Measurements from ENCODE around the gene SLC35C1. TPM values are rescaled to one million over a fixed set of nuclear protein-coding genes. Genes with fewer than 3 reads are reported as not detected.

Gene SLC35C1
- total RNA-seq, 4 donors from 2014 or later = under 0.01 to 12.7 (median 5.2) TPM

- Histone ChIP-seq H3K27ac (peak overlapping the region; percentile 83 to 88), H3K9me3 (no peaks in the 10 kb centered on the region), H3K4me3 (no peak overlapping the region), H3K27me3 (no peaks in the 10 kb centered on the region), H3K36me3 (no peaks in the 10 kb centered on the region), H3K4me1 (peaks cover 38 to 43% of the 10 kb centered on the region in 2 donors)
- no peak for TF ChIP-seq POLR2A (IDR thresholded peaks at IDR 0.05)
- TF ChIP-seq, protein P1, sequence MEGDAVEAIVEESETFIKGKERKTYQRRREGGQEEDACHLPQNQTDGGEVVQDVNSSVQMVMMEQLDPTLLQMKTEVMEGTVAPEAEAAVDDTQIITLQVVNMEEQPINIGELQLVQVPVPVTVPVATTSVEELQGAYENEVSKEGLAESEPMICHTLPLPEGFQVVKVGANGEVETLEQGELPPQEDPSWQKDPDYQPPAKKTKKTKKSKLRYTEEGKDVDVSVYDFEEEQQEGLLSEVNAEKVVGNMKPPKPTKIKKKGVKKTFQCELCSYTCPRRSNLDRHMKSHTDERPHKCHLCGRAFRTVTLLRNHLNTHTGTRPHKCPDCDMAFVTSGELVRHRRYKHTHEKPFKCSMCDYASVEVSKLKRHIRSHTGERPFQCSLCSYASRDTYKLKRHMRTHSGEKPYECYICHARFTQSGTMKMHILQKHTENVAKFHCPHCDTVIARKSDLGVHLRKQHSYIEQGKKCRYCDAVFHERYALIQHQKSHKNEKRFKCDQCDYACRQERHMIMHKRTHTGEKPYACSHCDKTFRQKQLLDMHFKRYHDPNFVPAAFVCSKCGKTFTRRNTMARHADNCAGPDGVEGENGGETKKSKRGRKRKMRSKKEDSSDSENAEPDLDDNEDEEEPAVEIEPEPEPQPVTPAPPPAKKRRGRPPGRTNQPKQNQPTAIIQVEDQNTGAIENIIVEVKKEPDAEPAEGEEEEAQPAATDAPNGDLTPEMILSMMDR (IDR thresholded peaks at IDR 0.05) = no peak
- no peak for DNase-seq
- intact Hi-C loops (cut with DNase I; ENCODE audit: low total_unique reads) = no loop called here
These were observed 53.9 kb downstream of the SLC35C1 start for GRCh38 chr11:45858751-45859398.

DNA sequence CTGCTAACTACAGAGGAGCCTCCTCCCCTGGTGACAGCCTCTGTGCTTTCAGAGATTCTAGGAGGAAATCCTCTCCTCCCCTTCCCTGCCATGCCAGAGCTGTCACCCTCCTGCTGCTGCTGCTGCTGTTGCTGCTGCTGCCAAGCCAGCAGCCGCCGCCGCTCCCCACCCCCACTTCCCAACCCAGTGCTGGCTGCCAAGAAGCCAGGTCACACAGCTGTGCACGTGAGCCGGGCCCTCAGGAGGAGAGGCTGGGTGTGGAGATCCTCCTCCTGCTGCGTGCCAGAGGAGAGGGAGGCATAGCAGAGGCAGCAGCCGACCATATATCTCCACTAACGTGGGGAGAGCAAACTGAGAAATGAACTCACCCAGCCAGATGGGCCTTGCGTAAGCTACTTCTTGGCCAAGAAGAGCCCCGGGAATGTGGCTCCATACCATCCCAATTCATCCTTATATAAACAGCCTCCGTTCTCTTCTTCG is 54.8 kb downstream of the SLC35C1 start:
- peak overlapping the region; percentile 83 to 88 for H3K27ac ChIP-seq
- intact Hi-C loops (cut with DNase I; ENCODE audit: low total_unique reads) = no loop called here
- peaks cover 37 to 43% of the 10 kb centered on the region in 2 donors for H3K4me1 ChIP-seq
- H3K36me3 ChIP-seq = no peaks in the 10 kb centered on the region
- TF ChIP-seq, protein P1 (IDR thresholded peaks at IDR 0.05) = no peak
- TF ChIP-seq POLR2A (IDR thresholded peaks at IDR 0.05) = peak in 1 of 2 donors; percentile 27
- peak; percentile 96 to 98 for DNase-seq
- H3K4me3 ChIP-seq = no peak overlapping the region
- H3K27me3 ChIP-seq = no peaks in the 10 kb centered on the region
- no peaks in the 10 kb centered on the region for H3K9me3 ChIP-seq

DNA sequence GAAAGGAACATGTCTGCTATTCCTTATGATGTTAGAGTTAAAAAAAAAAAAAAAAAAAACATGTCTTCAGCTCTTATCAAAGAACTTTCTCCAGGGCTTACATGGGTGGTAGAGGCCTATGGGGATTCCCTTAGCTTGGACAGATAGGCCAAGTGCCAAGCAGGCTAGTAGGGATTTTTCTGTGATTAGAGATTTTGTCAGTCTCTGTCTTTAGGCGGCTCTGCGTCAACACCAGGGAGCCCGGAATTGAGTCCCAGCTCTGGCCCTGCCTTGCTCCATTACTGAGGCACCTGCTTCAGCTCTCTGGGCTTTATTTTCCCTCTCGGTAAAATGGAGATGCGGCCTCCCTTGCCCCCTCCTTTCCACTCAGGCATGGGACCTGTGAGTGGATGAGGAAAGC is 55.4 kb downstream of the SLC35C1 start:
- H3K27me3 ChIP-seq = no peaks in the 10 kb centered on the region
- intact Hi-C loops (cut with DNase I; ENCODE audit: low total_unique reads) = no loop called here
- DNase-seq = no peak
- H3K36me3 ChIP-seq = no peaks in the 10 kb centered on the region
- peak overlapping the region; percentile 83 to 88 for H3K27ac ChIP-seq
- TF ChIP-seq, protein P1 (IDR thresholded peaks at IDR 0.05) = no peak
- TF ChIP-seq POLR2A (IDR thresholded peaks at IDR 0.05) = no peak
- H3K9me3 ChIP-seq = no peaks in the 10 kb centered on the region
- H3K4me3 ChIP-seq = no peak overlapping the region
- peaks cover 31 to 36% of the 10 kb centered on the region in 2 donors for H3K4me1 ChIP-seq

DNA sequence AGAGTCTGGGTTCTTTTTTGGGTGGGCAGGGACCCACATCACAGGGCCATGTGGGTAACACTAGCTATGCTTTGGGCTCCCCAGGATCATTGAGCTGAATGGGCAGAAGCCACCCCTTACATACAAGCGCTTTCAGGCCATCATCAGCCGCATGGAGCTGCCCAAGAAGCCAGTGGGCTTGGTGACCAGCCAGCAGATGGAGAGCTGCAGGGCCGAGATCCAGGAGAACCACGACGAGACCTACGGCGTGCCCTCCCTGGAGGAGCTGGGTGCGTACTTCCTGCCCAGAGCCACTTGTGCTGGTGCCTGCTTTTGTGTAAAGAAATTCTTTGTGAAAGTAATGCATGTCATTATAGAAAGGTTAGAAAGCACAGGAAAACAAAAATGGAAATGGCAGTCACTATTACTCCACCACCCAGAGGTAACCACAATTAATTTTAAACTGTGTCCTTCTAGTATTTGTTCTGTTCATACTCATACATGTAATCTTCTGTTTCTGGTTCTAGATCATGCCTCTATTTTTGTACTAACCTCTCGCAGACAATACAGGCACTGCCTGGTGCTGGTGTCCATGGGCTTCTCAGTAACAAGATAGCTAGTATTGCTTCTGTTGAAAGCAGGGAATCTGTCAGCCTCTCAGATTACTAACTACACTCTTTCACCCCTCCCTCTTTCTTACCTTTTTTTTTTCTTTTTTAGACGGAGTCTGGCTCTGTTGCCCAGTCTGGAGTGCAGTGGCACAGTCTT is 56.0 kb downstream of the SLC35C1 start:
- H3K4me3 ChIP-seq = no peak overlapping the region
- intact Hi-C loops (cut with DNase I; ENCODE audit: low total_unique reads) = no loop called here
- H3K27me3 ChIP-seq = no peaks in the 10 kb centered on the region
- no peak for TF ChIP-seq POLR2A (IDR thresholded peaks at IDR 0.05)
- TF ChIP-seq, protein P1 (IDR thresholded peaks at IDR 0.05) = no peak
- no peaks in the 10 kb centered on the region for H3K36me3 ChIP-seq
- H3K27ac ChIP-seq = peak overlapping the region; percentile 83 to 88
- no peak for DNase-seq
- peaks cover 30 to 31% of the 10 kb centered on the region in 2 donors for H3K4me1 ChIP-seq
- H3K9me3 ChIP-seq = no peaks in the 10 kb centered on the region

Other genes with a start within 250 kb of the SLC35C1 start
- gene CHST1, start 139.5 kb upstream of the SLC35C1 start, total RNA-seq = 1 to 10 TPM; 2.4 to 7.9 (median 5.9) TPM
- 10 to 100 TPM; 22.1 to 91.8 (median 61.0) TPM for gene CRY2, start 42.3 kb downstream of the SLC35C1 start, total RNA-seq
- 10 to 100 TPM in 3 of 4 donors, 1 to 10 TPM in 1; 2.1 to 29.9 (median 20.0) TPM for gene MAPK8IP1, start 80.5 kb downstream of the SLC35C1 start, total RNA-seq
- 1 to 10 TPM in 1 of 4 donors, not detected in 3; 1.6 TPM for gene FREY1, start 102.1 kb downstream of the SLC35C1 start, total RNA-seq
- 10 to 100 TPM; 15.3 to 32.1 (median 27.6) TPM for gene PEX16, start 112.7 kb downstream of the SLC35C1 start, total RNA-seq
- gene LARGE2, start 117.5 kb downstream of the SLC35C1 start, total RNA-seq = 1 to 10 TPM in 2 of 4 donors, under 1 TPM in 1, not detected in 1; 0.64 to 4.4 (median 2.4) TPM

Measured in uterus (tissue), 4 donors.